ENCODE results near the gene ADCY2.

The ADCY2 gene

GRCh38 chr5:7868773-7869473 lies 473.0 kb downstream of the ADCY2 start, which contains the start of the genes FASTKD3 and MTRR (continued):
- TF ChIP-seq PRDM1 (tag by site-specific recombination; IDR thresholded peaks at IDR 0.05): 0 out of 2 replicates have a peak, but pooled peaks have one; percentile 48
- TF ChIP-seq ZEB2 (tag by site-specific recombination; IDR thresholded peaks at IDR 0.05): peak; percentile 79; the same call in 1 of the 2 replicates
- TF ChIP-seq ZXDB (tag by site-specific recombination; IDR thresholded peaks at IDR 0.05): peak; percentile 92
- no peak for TF ChIP-seq ZNF311 (tag by site-specific recombination; IDR thresholded peaks at IDR 0.05; ENCODE audit: borderline replicate concordance)
- peak; percentile 67; the same call in 1 of the 2 replicates for TF ChIP-seq ZNF639 (tag by site-specific recombination; IDR thresholded peaks at IDR 0.05)
- no peak for TF ChIP-seq ZNF548 (tag by site-specific recombination; IDR thresholded peaks at IDR 0.05)
- no peak for TF ChIP-seq ZNF223 (tag by site-specific recombination; IDR thresholded peaks at IDR 0.05)
- no peak for TF ChIP-seq ZNF214 (tag by site-specific recombination; IDR thresholded peaks at IDR 0.05; ENCODE audit: borderline replicate concordance)
- TF ChIP-seq SP3 (tag by site-specific recombination; IDR thresholded peaks at IDR 0.05): peak; percentile 67
- TF ChIP-seq MZF1 (tag by site-specific recombination; IDR thresholded peaks at IDR 0.05; ENCODE audit: borderline replicate concordance): no peak
- peak; percentile 89 for TF ChIP-seq ZBTB10 (tag by site-specific recombination; IDR thresholded peaks at IDR 0.05)
- TF ChIP-seq KLF9 (tag by site-specific recombination; IDR thresholded peaks at IDR 0.05; ENCODE audit: low read depth): 0 out of 2 replicates have a peak, but pooled peaks have one; percentile 11
- TF ChIP-seq REPIN1 (tag by site-specific recombination; IDR thresholded peaks at IDR 0.05; ENCODE audit: low read depth): peak; percentile 60; the same call in 1 of the 2 replicates
- no peak for TF ChIP-seq ZNF645 (tag by site-specific recombination; IDR thresholded peaks at IDR 0.05)
- peak; percentile 35 for TF ChIP-seq PATZ1 (tag by site-specific recombination; IDR thresholded peaks at IDR 0.05)
- peak; percentile 98 for TF ChIP-seq GLIS1 (tag by site-specific recombination; IDR thresholded peaks at IDR 0.05)
- peak; percentile 30 for TF ChIP-seq ZBTB48 (tag by site-specific recombination; IDR thresholded peaks at IDR 0.05)
- TF ChIP-seq ZNF140 (tag by site-specific recombination; IDR thresholded peaks at IDR 0.05): no peak
- TF ChIP-seq KLF16 (tag by site-specific recombination; IDR thresholded peaks at IDR 0.05): peak; percentile 55; the same call in 1 of the 2 replicates
- no peak for TF ChIP-seq ZNF138 (tag by site-specific recombination; IDR thresholded peaks at IDR 0.05; ENCODE audit: borderline replicate concordance)
- TF ChIP-seq SCRT2 (tag by site-specific recombination; IDR thresholded peaks at IDR 0.05): peak; percentile 86
- peak; percentile 95 for TF ChIP-seq ZNF335 (tag by site-specific recombination; conservative IDR thresholded peaks at IDR 0.05)
- TF ChIP-seq ZNF133 (tag by site-specific recombination; IDR thresholded peaks at IDR 0.05): no peak
- TF ChIP-seq ZNF501 (tag by site-specific recombination; IDR thresholded peaks at IDR 0.05): peak; percentile 64; the same call in 1 of the 2 replicates
- TF ChIP-seq ZNF302 (tag by site-specific recombination; IDR thresholded peaks at IDR 0.05; ENCODE audit: low read depth): no peak
- TF ChIP-seq ZSCAN5A (tag by site-specific recombination; IDR thresholded peaks at IDR 0.05): 0 out of 2 replicates have a peak, but pooled peaks have one; percentile 29
- no peak for TF ChIP-seq ZNF169 (tag by site-specific recombination; IDR thresholded peaks at IDR 0.05)
- TF ChIP-seq ZNF37A (tag by site-specific recombination; IDR thresholded peaks at IDR 0.05): no peak
- no peak for TF ChIP-seq ZNF24 (tag by site-specific recombination; IDR thresholded peaks at IDR 0.05)
- TF ChIP-seq ZNF23 (tag by site-specific recombination; IDR thresholded peaks at IDR 0.05; ENCODE audit: borderline replicate concordance): no peak
- TF ChIP-seq ZNF629 (tag by site-specific recombination; IDR thresholded peaks at IDR 0.05): peak; percentile 77
- no peak for TF ChIP-seq ZNF19 (tag by site-specific recombination; IDR thresholded peaks at IDR 0.05; ENCODE audit: low read depth)
- TF ChIP-seq ZNF2 (tag by site-specific recombination; IDR thresholded peaks at IDR 0.05): peak; percentile 35

All from HEK293 (cell line).